ENCODE results near the gene DCAF6.

- TF ChIP-seq CTCF (IDR thresholded peaks at IDR 0.05) (no peak), POLR2A (IDR thresholded peaks at IDR 0.05) (no peak)
Observed at GRCh38 chr1:167938080-167938636, 1.7 kb downstream of the DCAF6 start.
